HG03196 (cell line): ENCODE data around the gene H2BK1.

Source experiments
- ATAC-seq: cut with Tn5 transposase; IDR thresholded peaks from one replicate; pipeline ENCODE4 v1.9.1; 2021; ENCODE audit not compliant: unreplicated experiment

Gene H2BK1

DNA sequence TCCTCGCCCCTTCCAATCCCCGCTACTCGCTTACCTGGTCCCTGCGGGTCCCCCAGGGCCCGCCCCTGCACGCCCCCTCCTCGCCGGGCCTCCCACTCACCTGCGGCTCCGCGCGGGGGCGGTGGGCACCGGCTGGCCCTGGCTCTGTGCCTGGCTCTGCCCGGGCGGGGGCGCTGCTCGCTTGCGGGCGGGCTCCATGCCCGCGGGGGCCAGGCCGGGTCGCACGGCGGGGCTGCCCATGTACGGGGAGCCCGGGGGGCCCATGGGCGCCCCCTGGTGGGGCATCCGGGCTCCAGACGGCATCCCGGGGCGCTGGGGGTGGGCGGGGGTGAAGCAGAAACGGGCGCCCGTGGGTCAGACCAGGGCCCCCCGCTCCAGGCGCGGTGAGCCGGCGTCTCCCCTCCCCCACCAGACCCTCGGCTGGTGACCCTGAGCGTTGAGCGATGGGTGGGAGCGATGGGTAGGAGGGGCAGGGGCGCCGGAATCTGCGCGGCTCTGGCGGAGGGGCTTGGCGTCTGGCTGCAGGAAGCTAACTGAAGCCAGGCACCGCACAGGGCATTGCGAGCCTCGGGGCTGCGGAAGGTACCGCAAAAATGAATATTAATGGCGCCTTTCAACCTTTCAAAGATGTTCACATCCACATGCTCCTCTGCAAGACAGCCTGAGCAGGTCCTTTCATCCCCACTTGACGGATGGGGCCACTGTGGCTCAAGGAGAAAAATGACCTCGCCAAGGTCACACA lies 35.2 kb upstream of the H2BK1 start:
- no peak for ATAC-seq

DNA sequence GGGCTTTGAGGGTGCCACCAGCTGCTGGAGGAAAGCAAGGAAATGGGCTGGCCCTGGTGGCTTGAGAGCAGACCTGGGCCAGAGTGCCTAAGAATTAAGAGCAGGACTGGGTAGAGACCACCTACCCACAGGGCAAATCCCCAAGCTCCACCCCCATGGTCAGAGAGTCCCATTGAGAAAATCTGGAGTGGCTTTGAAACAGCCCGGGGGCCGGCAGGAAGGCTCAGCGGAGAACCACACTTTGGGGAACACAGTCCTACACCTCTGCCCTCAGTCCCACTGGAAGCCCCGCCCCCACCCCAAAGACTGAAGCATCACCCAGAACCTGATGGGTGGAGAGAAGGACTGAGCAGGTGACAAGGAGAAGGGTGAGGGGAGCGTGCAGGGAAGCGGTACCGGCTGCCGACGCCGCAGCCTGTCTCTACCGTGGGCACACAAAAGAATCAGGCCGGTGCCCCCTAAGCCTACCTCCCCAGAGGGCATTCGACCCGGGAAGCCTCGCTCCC lies 34.6 kb upstream of the H2BK1 start:
- ATAC-seq: no peak

- ATAC-seq: no peak
Observed at GRCh38 chr7:151244196-151244840, 34.0 kb upstream of the H2BK1 start.

- ATAC-seq: no peak
Observed at GRCh38 chr7:151243408-151244195, 33.3 kb upstream of the H2BK1 start.

GRCh38 chr7:151243045-151243349 lies 32.7 kb upstream of the H2BK1 start:
- ATAC-seq: no peak

GRCh38 chr7:151242159-151243044 lies 32.1 kb upstream of the H2BK1 start:
- no peak for ATAC-seq

DNA sequence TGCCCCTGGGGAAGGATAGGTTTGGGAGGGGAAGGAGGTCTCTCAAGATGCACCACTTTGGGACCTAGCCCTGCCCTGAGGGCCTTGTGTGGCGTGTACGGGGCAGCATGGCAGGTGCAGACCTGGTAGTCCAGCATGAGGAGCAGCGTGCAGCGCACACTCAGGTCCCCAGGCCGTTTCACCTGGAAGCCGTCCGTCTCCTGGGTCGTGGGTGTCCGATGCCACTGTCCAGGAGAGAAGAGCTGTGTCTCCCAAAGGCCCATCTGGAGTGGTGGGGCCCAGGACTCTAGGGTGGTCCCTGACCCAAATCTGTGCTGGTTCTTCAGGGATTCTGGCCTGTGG lies 31.4 kb upstream of the H2BK1 start:
- no peak for ATAC-seq

GRCh38 chr7:151240942-151241754 lies 30.9 kb upstream of the H2BK1 start:
- ATAC-seq: no peak

- no peak for ATAC-seq
Observed at GRCh38 chr7:151240536-151240935, 30.2 kb upstream of the H2BK1 start.

DNA sequence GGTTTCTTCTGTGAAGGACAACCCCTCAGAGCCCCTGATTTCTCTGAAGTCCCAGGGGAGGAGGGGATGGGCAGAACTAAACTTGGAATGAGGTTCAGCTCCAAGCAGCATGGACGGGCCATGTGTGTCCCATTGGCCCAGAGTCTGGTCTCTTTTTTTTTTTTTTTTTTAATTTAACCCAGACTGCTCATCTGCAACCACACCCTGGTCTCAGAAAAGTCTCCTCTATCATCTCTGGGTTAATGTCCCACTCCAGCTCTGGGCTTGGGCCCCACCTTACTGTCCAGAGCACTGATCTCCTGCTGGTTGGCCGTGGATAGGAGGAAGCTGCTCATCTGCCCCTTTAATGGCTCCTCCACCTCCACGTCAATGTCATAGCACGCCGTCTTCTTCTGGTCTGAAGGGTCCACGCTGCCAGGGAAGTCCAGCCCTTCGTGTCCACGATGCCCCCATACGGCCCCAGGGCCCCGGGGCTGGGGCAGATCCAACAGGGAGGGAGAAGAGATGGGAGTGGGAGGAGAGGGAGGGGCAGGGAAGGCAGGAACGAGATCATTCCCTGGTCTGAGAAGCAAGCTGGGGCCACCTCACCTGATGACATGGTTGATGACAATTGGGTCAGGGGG lies 29.7 kb upstream of the H2BK1 start:
- ATAC-seq: no peak

DNA sequence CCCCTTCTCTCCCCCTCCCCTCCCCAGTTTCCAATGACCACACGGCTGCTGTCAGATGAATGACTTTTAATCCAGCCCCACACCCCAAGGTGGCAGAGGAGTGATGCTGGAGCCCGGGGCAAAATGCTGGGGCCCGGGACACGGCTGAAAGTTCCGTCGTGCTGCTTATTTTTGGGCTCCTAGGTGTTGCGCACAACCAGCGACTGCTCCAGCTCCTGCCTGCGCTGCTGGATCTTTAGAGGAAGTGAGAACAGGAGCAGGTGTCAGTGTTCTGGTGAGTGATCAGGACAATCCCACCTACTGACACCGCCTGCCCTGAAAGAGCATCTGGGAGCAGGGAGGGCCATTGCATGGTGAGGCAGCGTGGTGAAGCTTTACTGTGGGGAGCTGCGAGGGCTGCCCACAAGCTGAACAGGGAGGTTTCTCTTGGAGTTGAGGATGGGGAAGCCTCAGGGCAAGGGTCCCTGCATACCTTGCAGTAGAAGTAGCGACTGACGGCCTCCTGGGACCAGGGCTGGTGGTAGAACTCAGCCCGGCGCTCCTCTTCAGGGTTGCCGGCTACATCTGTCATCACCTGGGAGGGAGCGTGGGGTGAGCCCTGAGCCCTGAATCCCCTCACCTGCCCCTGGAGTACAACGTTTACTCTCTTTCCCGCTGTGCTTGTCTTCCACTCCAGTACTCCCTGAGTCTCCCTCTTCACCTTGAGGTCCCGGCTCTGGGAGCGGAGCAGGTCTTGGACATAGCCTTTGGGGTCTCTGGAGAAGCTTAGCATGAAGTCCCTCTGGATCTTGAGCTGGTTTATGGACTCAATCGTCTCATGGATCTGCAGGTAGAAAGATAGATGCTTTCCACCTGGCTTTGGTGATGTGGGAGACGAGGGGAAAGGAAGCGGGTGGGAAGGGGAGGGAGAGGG lies 28.9 kb upstream of the H2BK1 start:
- ATAC-seq: no peak

GRCh38 chr7:151238190-151238810 lies 28.0 kb upstream of the H2BK1 start:
- no peak for ATAC-seq

DNA sequence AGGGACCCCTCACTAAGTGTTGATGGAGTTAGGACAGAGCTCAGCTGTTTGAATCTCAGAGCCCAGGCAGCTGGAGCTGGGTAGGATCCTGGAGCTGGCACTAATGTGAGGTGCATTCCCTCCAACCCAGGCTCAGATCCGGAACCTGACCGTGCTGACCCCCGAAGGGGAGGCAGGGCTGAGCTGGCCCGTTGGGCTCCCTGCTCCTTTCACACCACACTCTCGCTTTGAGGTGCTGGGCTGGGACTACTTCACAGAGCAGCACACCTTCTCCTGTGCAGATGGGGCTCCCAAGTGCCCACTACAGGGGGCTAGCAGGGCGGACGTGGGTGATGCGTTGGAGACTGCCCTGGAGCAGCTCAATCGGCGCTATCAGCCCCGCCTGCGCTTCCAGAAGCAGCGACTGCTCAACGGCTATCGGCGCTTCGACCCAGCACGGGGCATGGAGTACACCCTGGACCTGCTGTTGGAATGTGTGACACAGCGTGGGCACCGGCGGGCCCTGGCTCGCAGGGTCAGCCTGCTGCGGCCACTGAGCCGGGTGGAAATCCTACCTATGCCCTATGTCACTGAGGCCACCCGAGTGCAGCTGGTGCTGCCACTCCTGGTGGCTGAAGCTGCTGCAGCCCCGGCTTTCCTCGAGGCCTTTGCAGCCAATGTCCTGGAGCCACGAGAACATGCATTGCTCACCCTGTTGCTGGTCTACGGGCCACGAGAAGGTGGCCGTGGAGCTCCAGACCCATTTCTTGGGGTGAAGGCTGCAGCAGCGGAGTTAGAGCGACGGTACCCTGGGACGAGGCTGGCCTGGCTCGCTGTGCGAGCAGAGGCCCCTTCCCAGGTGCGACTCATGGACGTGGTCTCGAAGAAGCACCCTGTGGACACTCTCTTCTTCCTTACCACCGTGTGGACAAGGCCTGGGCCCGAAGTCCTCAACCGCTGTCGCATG lies 27.2 kb upstream of the H2BK1 start:
- ATAC-seq: no peak

GRCh38 chr7:151236406-151236805 lies 26.1 kb upstream of the H2BK1 start:
- no peak for ATAC-seq

DNA sequence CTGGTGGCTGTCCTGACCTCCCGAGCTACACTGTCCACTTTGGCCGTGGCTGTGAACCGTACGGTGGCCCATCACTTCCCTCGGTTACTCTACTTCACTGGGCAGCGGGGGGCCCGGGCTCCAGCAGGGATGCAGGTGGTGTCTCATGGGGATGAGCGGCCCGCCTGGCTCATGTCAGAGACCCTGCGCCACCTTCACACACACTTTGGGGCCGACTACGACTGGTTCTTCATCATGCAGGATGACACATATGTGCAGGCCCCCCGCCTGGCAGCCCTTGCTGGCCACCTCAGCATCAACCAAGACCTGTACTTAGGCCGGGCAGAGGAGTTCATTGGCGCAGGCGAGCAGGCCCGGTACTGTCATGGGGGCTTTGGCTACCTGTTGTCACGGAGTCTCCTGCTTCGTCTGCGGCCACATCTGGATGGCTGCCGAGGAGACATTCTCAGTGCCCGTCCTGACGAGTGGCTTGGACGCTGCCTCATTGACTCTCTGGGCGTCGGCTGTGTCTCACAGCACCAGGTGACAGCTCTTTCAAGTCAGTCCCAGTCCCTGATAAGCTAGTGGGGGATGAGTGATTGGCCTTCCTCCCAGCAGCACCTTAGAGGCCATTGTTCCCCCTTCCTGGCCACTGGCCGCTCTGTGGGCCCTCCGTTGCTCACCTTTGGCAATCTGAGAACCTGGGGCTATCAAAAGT lies 25.0 kb upstream of the H2BK1 start:
- ATAC-seq: no peak

DNA sequence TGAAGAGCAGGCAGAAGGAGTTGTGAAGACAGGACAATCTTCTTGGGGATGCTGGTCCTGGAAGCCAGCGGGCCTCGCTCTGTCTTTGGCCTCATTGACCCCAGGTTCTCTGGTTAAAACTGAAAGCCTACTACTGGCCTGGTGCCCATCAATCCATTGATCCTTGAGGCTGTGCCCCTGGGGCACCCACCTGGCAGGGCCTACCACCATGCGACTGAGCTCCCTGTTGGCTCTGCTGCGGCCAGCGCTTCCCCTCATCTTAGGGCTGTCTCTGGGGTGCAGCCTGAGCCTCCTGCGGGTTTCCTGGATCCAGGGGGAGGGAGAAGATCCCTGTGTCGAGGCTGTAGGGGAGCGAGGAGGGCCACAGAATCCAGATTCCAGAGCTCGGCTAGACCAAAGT lies 23.5 kb upstream of the H2BK1 start:
- ATAC-seq: no peak
